Endometrial microvascular endothelial cells (primary cell): ENCODE measurements around the gene LYPD3. TPM values are rescaled to one million over a fixed set of nuclear protein-coding genes. Genes with fewer than 3 reads are reported as not detected.

Experiments used
- total RNA-seq: library from RNA; depleted of rRNA; stranded (reverse); fragments of >200 nt; gene quantifications from one replicate; pipeline ENCODE4 v1.2.3, GENCODE V29; 2015; ENCODE audit errors: inconsistent ontology term

LYPD3 gene
- total RNA-seq, 1 donor from 2014 or later, result not detected

Other genes starting within 250 kb of the LYPD3 start
- 5.5 TPM for gene PSG9, start 196.1 kb downstream of the LYPD3 start, total RNA-seq
- 0.46 TPM for gene CD177, start 111.9 kb downstream of the LYPD3 start, total RNA-seq
- gene TEX101, start 50.7 kb downstream of the LYPD3 start, total RNA-seq, result not detected
- gene PHLDB3, start 39.1 kb upstream of the LYPD3 start, total RNA-seq, result 4.4 TPM
- 52.6 TPM for gene ETHE1, start 61.6 kb upstream of the LYPD3 start, total RNA-seq
- not detected for gene ZNF575, start 67.6 kb upstream of the LYPD3 start, total RNA-seq
- 51.9 TPM for gene XRCC1, start 109.9 kb upstream of the LYPD3 start, total RNA-seq
- 1.9 TPM for gene PINLYP, start 110.2 kb upstream of the LYPD3 start, total RNA-seq
- gene IRGQ, start 130.5 kb upstream of the LYPD3 start, total RNA-seq, result 15.0 TPM
- 22.5 TPM for gene ZNF576, start 131.0 kb upstream of the LYPD3 start, total RNA-seq
- gene SRRM5, start 146.5 kb upstream of the LYPD3 start, total RNA-seq, result not detected
- 62.4 TPM for gene ZNF428, start 154.0 kb upstream of the LYPD3 start, total RNA-seq
- 0.19 TPM for gene CADM4, start 174.2 kb upstream of the LYPD3 start, total RNA-seq
- 245 TPM for gene PLAUR, start 204.6 kb upstream of the LYPD3 start, total RNA-seq